ENCODE data around the gene SMARCA1.

SMARCA1 gene

GRCh38 chrX:129480889-129481288, 42.4 kb downstream of the SMARCA1 start:
- no peak for DNase-seq
- intact Hi-C loops (cut with DNase I): no loop called here

GRCh38 chrX:129478516-129478915, 44.8 kb downstream of the SMARCA1 start:
- no peak for DNase-seq
- intact Hi-C loops (cut with DNase I): no loop called here

GRCh38 chrX:129472116-129472515, 51.2 kb downstream of the SMARCA1 start:
- DNase-seq: no peak
- intact Hi-C loops (cut with DNase I): no loop called here

- intact Hi-C loops (cut with DNase I): loop anchor here (5.0 kb wide), 1 partner anchor 145 kb away; no protein-coding TSS in a partner anchor
- DNase-seq: no peak
Observed at GRCh38 chrX:129462707-129463106, 60.6 kb downstream of the SMARCA1 start.

- DNase-seq: no peak
- intact Hi-C loops (cut with DNase I): loop anchor here (5.0 kb wide), 1 partner anchor 145 kb away; no protein-coding TSS in a partner anchor
Observed at GRCh38 chrX:129461801-129462456, 61.4 kb downstream of the SMARCA1 start.

GRCh38 chrX:129452523-129452922, 70.8 kb downstream of the SMARCA1 start:
- intact Hi-C loops (cut with DNase I): no loop called here
- DNase-seq: no peak

GRCh38 chrX:129450123-129450522, 73.2 kb downstream of the SMARCA1 start:
- DNase-seq: no peak
- intact Hi-C loops (cut with DNase I): no loop called here

GRCh38 chrX:129449148-129449547, 74.1 kb downstream of the SMARCA1 start:
- intact Hi-C loops (cut with DNase I): no loop called here
- DNase-seq: no peak

GRCh38 chrX:129445436-129445835, 77.9 kb downstream of the SMARCA1 start:
- DNase-seq: no peak
- intact Hi-C loops (cut with DNase I): no loop called here

GRCh38 chrX:129433945-129434344, 89.3 kb downstream of the SMARCA1 start:
- intact Hi-C loops (cut with DNase I): no loop called here

GRCh38 chrX:129433461-129433860, 89.8 kb downstream of the SMARCA1 start:
- no peak for DNase-seq
- intact Hi-C loops (cut with DNase I): no loop called here

More at GRCh38 chrX:129433945-129434344, 89.3 kb downstream of the SMARCA1 start:
- DNase-seq: no peak

GRCh38 chrX:129427267-129427666, 96.0 kb downstream of the SMARCA1 start:
- DNase-seq: peak in 1 of 10 donors; percentile 43
- intact Hi-C loops (cut with DNase I): no loop called here

- intact Hi-C loops (cut with DNase I): no loop called here
- no peak for DNase-seq
Observed at GRCh38 chrX:129423191-129423590, 100.1 kb downstream of the SMARCA1 start.

GRCh38 chrX:129404670-129405008, 118.7 kb downstream of the SMARCA1 start:
- DNase-seq: no peak
- intact Hi-C loops (cut with DNase I): no loop called here

GRCh38 chrX:129403974-129404669, 119.2 kb downstream of the SMARCA1 start:
- no peak for DNase-seq

More at GRCh38 chrX:129403974-129404669, 119.2 kb downstream of the SMARCA1 start:
- intact Hi-C loops (cut with DNase I): no loop called here
